ENCODE data around the gene TARS3. TPM values are rescaled to one million over a fixed set of nuclear protein-coding genes. Genes with fewer than 3 reads are reported as not detected.
"Not testable (repeated sequence)": the region's sequence is repeated elsewhere in the genome, so short reads cannot be mapped to it uniquely, and the experiment has no call there.

TARS3 gene
- total RNA-seq, 1 experiment from 2014 or later = 14.1 TPM

- H3K27me3 ChIP-seq (ENCODE audit: insufficient read depth, low read length) = no peaks in the 10 kb centered on the region
- no peaks in the 10 kb centered on the region for H3K79me2 ChIP-seq (ENCODE audit: insufficient read depth, low read length)
- no peak overlapping the region for H2BK120ac ChIP-seq (ENCODE audit: low read depth, low read length, poor library complexity, severe bottlenecking)
- Mint-ChIP-seq H3K27me3 (ENCODE audit: low read depth) (peaks cover 6% of the 10 kb centered on the region), H3K9me3 (peaks cover 0 to 7% of the 10 kb centered on the region in 2 experiments; a peak in 4 of 5 replicates), H3K4me1 (no peaks in the 10 kb centered on the region), H3K36me3 (ENCODE audit: insufficient read depth in 1 of 3, low read depth in 3 of 3) (no peaks in the 10 kb centered on the region), H3K27ac (no peak overlapping the region), H3K4me3 (no peak overlapping the region)
- H4K20me1 ChIP-seq (ENCODE audit: control insufficient read depth, insufficient read depth, insufficient read length) = no peaks in the 10 kb centered on the region
- no CpG with 5 or more reads among the region's 15 CpGs for WGBS (ENCODE audit: extremely low coverage, insufficient read length, low lambda C conversion rate)
- no peak overlapping the region for H4K91ac ChIP-seq (ENCODE audit: insufficient read length, low read depth, low read length)
- H3K79me1 ChIP-seq (ENCODE audit: insufficient read depth, low read depth, low read length, poor library complexity, severe bottlenecking) = no peaks in the 10 kb centered on the region
- H3K23ac ChIP-seq (ENCODE audit: insufficient read length, low read depth, low read length) = no peak overlapping the region
- no peaks in the 10 kb centered on the region for H3K23me2 ChIP-seq (ENCODE audit: insufficient read length, low read depth, low read length, poor library complexity, severe bottlenecking)
- no peak for DNase-seq
- no peak overlapping the region for H2AK5ac ChIP-seq (ENCODE audit: insufficient read length, low read length)
- H3K9me3 ChIP-seq (ENCODE audit: control insufficient read depth, low read depth, low read length) = no peaks in the 10 kb centered on the region
- no peak overlapping the region for H3K4me2 ChIP-seq (ENCODE audit: insufficient read depth, insufficient read length, low read length)
- H3K9ac ChIP-seq (ENCODE audit: extremely low read depth, insufficient read length, low read length) = no peak overlapping the region
- no peak overlapping the region for H4K8ac ChIP-seq (replicated peaks; ENCODE audit: insufficient read length, low read depth, low read length)
- no peak overlapping the region for H3K14ac ChIP-seq (ENCODE audit: insufficient read depth, low read length)
- no peak overlapping the region for H3K18ac ChIP-seq (ENCODE audit: insufficient read length, low read depth, low read length)
- no peak overlapping the region for H2BK15ac ChIP-seq (ENCODE audit: low read depth, low read length)
- H3K27ac ChIP-seq (ENCODE audit: insufficient read length, low read depth, low read length) = no peak overlapping the region
- no peak overlapping the region for H2AFZ ChIP-seq (ENCODE audit: low read length)
- no peak overlapping the region for H3K56ac ChIP-seq (ENCODE audit: insufficient read length, low read depth, low read length)
- no peak overlapping the region for H3K4ac ChIP-seq (ENCODE audit: low read depth, low read length)
- no peak overlapping the region for H3T11ph ChIP-seq (ENCODE audit: low read length)
- H2BK12ac ChIP-seq (ENCODE audit: insufficient read length, low read depth, low read length) = no peak overlapping the region
- H4K5ac ChIP-seq (ENCODE audit: insufficient read length, low read depth, low read length) = no peak overlapping the region
- TF ChIP-seq CTCF (conservative IDR thresholded peaks at IDR 0.05) = no peak
- no peak overlapping the region for H2BK5ac ChIP-seq (ENCODE audit: insufficient read length, low read length)
- no peak overlapping the region for H2BK20ac ChIP-seq (ENCODE audit: low read depth, low read length, poor library complexity, severe bottlenecking)
- H3K4me1 ChIP-seq (ENCODE audit: insufficient read depth, low read length) = no peaks in the 10 kb centered on the region
These were observed 41.6 kb upstream of the TARS3 start for GRCh38 chr15:101765772-101766456.

GRCh38 chr15:101765340-101765671 is 41.0 kb upstream of the TARS3 start:
- not testable (repeated sequence) for H3K4me1 ChIP-seq (ENCODE audit: insufficient read depth, low read length); H4K20me1 ChIP-seq (ENCODE audit: control insufficient read depth, insufficient read depth, insufficient read length); H3T11ph ChIP-seq (ENCODE audit: low read length); H3K27ac ChIP-seq (ENCODE audit: insufficient read length, low read depth, low read length); H3K23ac ChIP-seq (ENCODE audit: insufficient read length, low read depth, low read length); H3K56ac ChIP-seq (ENCODE audit: insufficient read length, low read depth, low read length); H3K4me2 ChIP-seq (ENCODE audit: insufficient read depth, insufficient read length, low read length); H2AK5ac ChIP-seq (ENCODE audit: insufficient read length, low read length); H3K9ac ChIP-seq (ENCODE audit: extremely low read depth, insufficient read length, low read length); H4K5ac ChIP-seq (ENCODE audit: insufficient read length, low read depth, low read length); H3K4ac ChIP-seq (ENCODE audit: low read depth, low read length); H3K23me2 ChIP-seq (ENCODE audit: insufficient read length, low read depth, low read length, poor library complexity, severe bottlenecking); H3K9me3 Mint-ChIP-seq; H3K79me2 ChIP-seq (ENCODE audit: insufficient read depth, low read length); H3K4me1 Mint-ChIP-seq; H3K79me1 ChIP-seq (ENCODE audit: insufficient read depth, low read depth, low read length, poor library complexity, severe bottlenecking); H2BK20ac ChIP-seq (ENCODE audit: low read depth, low read length, poor library complexity, severe bottlenecking); H3K27ac Mint-ChIP-seq; H2BK15ac ChIP-seq (ENCODE audit: low read depth, low read length); H3K36me3 Mint-ChIP-seq (ENCODE audit: insufficient read depth in 1 of 3, low read depth in 3 of 3); H2AFZ ChIP-seq (ENCODE audit: low read length); H2BK5ac ChIP-seq (ENCODE audit: insufficient read length, low read length); H4K8ac ChIP-seq (replicated peaks; ENCODE audit: insufficient read length, low read depth, low read length); H3K27me3 ChIP-seq (ENCODE audit: insufficient read depth, low read length); H3K14ac ChIP-seq (ENCODE audit: insufficient read depth, low read length); H2BK120ac ChIP-seq (ENCODE audit: low read depth, low read length, poor library complexity, severe bottlenecking); H3K9me3 ChIP-seq (ENCODE audit: control insufficient read depth, low read depth, low read length); H3K18ac ChIP-seq (ENCODE audit: insufficient read length, low read depth, low read length); H3K27me3 Mint-ChIP-seq (ENCODE audit: low read depth); H3K4me3 Mint-ChIP-seq; DNase-seq; H4K91ac ChIP-seq (ENCODE audit: insufficient read length, low read depth, low read length); H2BK12ac ChIP-seq (ENCODE audit: insufficient read length, low read depth, low read length)
- no CpG with 5 or more reads among the region's 7 CpGs for WGBS (ENCODE audit: extremely low coverage, insufficient read length, low lambda C conversion rate)
